GM19193 (cell line): ENCODE results near the gene TUBAL3.

Source experiments
- POLR2A ChIP-seq: IDR thresholded peaks from 4 replicates; pipeline ENCODE4 v1.6.1; 2011; ENCODE audit not compliant: insufficient read depth, insufficient read length; ENCODE audit errors: extremely low read depth

The TUBAL3 gene

DNA sequence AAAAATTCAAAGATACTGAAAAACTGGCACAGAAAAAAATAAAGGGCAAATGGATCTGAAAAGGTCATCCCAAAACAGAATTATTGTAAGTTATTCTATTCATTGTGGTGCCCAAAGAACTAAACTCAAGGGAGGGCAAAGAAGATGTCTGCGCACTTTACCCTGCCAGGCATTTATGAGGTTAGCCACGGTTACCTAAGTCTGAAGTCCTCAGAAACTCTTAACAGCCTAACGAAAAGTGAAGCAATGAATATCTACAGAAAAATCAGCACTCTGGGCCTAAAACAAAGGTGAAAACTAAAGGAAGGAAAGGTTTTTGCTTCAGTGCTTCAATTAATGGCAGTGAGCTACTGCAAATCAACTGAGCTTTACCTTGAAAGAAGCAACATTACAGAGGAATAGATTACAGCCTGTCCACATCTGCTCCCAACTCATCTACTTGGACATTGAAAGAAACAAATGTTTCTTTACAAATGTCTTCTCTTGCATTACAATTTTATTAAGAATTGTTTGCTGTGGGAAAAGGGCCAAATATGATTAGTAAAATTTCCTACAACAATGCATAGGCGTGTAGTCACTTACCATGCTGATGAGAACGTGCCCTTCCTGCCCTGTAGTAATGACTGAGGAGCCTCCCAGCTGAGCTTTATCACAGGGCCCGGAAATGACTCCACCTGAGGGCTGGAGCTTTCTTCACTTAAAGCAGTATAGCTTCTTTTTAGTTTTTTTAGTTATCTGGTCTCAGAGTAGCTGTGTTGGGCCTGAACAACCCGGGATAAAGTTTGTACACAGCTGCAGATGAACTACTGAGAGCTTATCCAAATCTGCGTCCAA lies at the start of gene TUBAL3:
TUBAL3 (minus strand) TSS at position 621 of the 834 bp plus-strand sequence; CDS start at position 585, 36 bp downstream.
- TF ChIP-seq POLR2A: no peak

DNA sequence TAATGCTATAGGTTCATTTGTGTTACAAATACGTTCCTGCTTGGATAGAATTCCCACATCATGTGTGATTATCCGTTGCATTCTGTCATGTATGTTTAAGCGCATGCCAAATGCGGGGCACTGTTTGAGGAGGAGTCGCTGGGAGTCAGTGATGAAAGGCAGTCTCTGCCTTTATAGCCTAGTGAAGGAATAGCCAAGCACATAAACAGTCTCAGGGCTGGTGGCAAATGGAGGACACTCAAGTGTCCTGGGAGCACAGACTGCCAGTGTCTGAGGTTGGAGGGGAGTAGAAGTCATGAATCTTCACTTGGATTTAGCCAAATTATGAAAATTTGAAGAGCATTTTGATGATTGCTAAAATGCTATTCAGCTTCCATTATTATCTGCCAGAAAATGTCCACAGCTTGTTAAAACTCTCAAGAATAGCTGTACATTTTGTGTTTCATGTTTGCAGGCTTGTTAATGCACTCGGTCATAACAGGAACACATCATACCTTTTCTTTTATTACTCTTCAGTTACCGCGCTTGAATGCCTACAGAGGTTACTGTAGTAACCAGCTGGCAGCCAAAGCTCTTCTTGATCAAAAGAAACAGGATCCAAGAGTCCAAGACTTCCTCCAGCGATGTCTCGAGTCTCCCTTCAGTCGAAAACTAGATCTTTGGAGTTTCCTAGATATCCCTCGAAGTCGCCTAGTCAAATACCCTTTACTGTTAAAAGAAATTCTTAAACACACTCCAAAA lies 49.3 kb upstream of the TUBAL3 start:
- TF ChIP-seq POLR2A: no peak

DNA sequence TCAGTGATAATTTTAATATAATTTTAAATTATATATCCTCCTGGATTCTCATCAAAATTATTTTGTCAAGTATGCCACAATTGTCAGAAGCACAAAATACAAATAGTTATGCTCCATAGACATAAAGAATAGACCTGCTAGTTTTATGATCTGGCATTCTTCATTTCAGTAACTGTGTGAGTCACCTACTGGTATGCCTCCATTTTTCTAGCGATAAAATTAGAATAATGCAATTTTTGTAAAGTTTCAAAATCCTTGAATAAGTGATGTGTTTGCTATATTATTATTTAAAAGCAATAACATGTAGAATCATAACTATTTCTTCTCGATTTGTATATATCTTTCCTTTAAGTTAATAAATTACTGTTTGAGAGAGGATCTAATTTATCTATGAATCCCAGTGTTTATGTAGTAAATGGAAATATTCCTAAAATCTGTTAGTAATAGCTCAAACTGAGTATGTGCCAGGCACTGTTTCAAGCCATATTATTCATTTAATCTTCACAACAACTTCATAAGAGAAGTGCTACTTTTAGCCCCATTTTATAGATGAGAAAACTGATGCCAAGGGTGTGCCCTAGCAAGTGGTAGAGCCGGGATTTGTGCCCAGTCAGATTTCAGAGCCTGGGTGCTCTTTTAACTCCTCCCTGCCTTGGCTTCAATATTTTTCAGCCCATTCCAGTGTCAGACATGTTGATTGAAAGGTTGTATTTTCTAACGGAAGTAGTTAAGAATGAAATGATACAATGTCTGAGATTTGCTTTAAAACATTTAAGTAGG lies 46.2 kb upstream of the TUBAL3 start:
- no peak for TF ChIP-seq POLR2A

DNA sequence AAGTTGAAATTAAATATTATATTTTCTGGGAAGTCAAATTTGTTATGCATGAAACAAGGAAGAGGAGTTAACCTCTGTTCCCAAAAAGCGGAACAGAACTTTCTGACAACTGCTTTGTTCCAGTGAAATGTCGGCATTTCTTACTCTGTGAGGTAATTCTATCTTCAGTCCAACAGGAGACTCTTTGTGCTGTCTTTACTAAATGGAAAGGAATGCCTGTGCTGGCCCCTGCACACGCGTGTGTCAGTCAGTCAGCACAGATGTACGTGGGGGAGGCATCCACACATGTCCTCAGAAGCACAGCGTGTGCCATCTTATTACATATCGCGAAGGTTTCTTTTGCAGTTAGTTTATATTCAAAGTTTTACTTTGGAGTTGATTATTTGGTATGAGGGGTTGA lies 45.2 kb upstream of the TUBAL3 start:
- no peak for TF ChIP-seq POLR2A

DNA sequence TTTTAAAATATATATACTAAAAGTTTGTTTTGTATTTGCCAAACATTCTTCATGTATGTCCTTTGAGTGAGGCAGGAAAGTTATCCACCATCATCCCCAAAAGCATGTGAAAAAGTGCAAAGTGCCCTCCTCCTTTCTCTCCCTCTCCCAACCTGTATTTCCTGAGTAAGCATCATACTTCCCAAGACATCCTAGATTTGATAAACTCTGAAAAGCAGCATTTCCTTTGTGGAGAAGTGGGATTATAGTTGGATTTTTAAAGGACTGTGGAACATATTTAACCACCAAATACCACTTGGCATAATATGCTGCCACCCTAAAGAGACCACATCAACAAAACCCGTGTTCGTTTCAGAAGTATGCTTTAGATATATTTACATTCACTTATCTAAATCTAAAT lies 44.6 kb upstream of the TUBAL3 start:
- no peak for TF ChIP-seq POLR2A

DNA sequence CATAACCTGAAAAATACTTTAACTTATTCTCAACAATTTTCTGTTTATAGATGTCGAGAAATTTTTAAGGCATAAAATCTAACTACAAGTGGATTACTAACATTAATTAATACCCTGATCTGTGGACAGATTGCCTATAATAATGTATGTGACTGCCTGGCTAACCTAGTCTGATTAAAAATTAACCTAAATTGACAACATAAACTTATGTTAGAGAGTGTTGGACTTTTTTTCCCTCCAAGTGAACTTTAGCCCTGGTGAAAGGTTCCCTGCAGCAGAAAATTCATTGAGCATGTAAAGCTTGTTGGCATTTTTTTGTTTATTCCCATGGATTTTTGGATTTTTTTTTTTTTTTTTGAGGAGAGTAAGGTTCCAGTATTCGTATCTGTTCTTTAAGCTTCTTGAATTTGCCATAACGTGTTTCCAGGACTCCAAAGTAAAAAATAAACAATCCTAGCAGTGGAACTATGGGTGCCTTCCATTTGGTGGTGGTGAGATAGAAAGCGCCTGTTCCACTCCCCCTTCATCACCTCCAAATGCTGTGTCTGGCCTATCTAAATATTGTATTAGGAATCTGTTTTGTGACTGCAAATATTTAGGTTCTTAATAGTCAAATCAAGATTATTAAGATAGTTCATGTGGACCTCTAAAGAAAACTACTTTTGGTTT lies 43.8 kb upstream of the TUBAL3 start:
- TF ChIP-seq POLR2A: no peak

DNA sequence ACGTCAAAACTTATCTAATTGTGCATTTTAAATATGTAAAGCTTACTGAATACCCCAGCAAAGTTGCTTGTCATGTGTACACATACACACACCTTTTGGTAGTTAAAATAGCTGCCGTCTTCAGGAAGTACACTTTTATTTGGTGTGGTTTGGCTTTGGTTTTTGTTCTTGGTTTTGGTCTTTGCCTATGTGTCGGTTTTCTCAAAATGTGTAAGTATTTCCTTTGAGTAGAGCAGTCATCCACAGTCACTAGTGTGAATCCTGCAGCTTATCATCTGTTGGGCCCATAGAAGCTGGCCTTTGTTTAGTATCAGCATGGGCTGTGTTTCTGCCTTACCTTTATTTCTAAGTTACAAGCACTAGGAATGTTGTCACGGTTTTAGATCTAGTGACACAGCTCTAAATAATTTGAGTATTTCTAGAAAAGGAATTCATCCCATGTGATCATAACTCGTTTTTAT lies 43.0 kb upstream of the TUBAL3 start:
- no peak for TF ChIP-seq POLR2A

DNA sequence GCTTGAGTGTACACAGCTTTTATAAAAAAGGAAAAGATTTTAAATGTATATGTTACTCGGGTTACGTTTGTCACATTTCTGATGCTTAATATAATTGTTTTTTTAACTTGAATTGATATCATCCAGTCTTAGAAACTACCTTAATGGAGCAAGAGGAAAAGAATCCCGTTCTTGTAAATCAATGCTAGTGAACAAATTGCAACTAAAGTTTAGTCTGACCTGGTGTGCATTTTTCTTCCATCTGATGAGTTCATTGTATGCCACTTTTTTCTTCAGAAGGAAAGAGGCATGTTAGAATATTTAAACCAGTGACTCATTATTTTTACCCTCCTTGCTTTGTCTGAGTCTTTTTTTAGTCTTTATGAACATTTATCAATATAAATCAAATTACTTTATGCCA lies 42.4 kb upstream of the TUBAL3 start:
- no peak for TF ChIP-seq POLR2A

DNA sequence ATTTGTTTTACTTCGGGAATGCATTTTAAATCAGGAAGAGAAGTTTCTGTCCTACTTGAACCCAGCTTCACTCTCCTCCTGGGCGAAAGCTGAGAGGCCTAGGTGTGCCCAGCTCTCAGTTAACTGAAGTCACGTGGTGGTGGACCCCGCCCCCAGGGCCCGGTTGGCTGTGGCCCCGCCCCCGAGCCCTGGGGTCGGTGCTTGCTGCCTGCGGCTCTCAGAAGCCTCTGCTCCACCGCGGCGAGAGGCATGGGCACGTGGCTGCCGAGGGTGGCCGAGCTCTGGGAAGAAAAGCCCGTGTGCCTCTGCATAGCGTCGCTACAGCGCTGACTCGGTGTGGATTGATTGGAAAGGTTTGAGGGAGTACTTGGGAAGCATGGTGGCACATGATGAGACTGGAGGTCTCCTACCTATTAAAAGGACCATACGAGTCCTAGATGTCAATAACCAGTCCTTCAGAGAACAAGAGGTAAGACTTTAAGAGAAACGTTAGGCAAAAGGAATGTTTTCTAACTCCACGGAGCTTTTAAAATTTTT lies 41.8 kb upstream of the TUBAL3 start:
- peak; percentile 78 for TF ChIP-seq POLR2A

DNA sequence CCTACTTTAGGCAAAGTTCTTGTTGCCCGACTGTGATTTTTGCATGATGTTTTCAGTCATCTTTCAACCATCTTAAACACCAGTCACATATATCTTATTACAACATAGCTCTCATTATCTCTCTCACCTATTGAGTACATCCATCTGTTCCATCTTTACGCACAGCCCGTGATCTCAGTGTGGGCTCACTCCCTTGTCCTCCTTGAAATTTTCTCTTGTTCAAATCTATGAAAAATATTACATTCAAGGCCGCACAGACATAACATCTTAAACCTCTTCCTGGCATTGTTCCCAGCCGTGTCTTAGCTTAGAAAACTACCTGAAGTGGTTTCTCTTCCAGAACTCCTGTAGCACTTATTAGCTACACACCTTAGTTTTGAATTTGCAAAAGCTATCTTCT lies 40.4 kb upstream of the TUBAL3 start:
- TF ChIP-seq POLR2A: no peak

DNA sequence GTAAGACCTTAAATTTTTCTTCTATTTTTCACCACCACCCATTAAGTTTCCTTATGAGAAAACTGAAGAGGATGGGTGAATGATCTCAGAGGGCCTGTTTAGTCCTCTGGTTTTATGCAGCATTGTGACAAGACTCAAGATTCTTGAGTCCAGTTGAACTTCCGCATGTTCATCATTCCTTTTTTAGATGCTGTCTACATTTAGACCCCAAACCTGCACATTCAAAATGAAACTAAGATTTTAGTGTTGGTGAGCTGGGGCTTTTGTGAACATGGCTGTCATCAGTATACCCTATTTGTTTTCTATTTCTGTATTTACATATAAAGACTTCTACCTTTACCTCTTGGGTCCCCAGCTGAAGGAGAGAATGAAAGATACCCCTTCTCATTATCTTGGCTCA lies 38.8 kb upstream of the TUBAL3 start:
- TF ChIP-seq POLR2A: no peak

DNA sequence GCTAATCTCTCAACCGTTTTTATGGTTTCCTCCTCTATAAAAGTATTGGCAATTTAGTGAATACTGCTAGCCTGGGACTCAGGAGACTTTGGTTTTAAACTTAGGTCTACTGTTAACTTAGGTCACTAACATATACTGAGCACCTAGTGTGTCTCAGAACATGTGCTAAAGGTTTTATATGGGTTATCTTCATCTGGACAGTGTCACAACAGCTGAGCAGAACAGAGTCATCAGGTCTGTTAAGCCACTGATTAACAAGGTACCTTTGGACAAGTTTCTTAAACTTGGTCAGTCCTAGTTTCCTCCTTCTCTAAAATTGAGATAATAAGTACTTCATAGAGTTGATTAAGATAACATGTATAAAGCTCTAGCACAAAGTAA lies 38.4 kb upstream of the TUBAL3 start:
- TF ChIP-seq POLR2A: no peak

DNA sequence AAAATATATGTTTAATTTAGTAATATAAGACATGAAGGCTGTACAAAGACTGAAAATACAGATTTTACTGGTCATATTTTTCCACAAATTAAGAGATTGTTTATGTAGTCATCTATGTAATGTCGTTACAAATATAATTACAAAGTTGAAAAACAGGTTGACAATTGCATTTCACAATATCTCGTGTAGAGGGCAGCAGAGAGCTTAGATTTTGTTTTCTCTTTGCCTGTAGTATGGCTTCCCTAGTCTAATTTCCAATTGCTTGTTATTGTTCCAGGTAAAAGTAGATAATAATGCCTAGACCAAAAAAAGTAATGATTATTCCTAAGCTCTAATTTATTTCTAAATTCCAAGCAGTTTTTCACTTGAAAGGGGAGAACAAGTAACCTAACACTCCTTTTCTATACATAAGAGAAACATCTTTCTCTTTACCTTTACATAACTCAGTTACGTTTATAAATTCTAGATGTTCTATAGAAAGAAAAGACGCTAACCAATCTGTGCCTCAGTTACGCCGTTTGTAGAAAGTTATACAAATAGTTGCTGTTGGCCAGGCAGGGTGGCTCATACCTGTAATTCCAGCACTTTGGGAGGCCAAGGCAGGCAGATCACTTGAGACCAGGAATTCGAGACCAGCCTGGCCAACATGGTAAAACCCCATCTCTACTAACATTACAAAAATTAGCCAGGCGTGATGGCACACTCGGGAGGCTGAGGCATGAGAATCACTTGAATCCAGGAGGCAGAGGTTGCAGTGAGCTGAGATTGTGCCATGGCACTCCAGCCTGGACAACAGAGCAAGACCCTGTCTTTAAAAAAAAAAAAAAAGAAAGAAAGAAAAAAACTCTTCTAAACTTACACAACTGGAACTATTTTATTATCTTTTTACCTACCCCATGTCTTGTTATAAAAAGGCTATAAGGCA lies 37.7 kb upstream of the TUBAL3 start:
- TF ChIP-seq POLR2A: no peak
